Upper lobe of left lung (tissue), 4 donors: ENCODE data around the gene SRRM4.

Experiments
- CTCF ChIP-seq, 6 experiments: fragments of 450-650 bp in 4 of 6; fragments of 200-600 bp in 2 of 6; sonication (generic) in 2 of 6; IDR thresholded peaks; one replicate each; pipeline ENCODE4 v1.5.1; 2016 to 2019; ENCODE audit warnings: antibody characterized with exemption in 6 of 6
- EP300 ChIP-seq, 4 donors: sonication (generic); formaldehyde crosslinking; IDR thresholded peaks; one replicate each; pipeline ENCODE4 v1.5.1; 2017; ENCODE audit warnings: antibody characterized with exemption in 4 of 4, control low read depth in 2 of 4
- POLR2A ChIP-seq, 4 donors: fragments of 450-650 bp; IDR thresholded peaks; one replicate each; pipeline ENCODE4 v1.5.1; 2016 to 2017; ENCODE audit warnings: antibody characterized with exemption in 4 of 4, mild to moderate bottlenecking in 2 of 4
- POLR2AphosphoS5 ChIP-seq, 2 donors: sonication (generic); formaldehyde crosslinking; IDR thresholded peaks; one replicate each; pipeline ENCODE4 v1.5.1; 2017; ENCODE audit warnings: antibody characterized with exemption in 2 of 2

- no peak for TF ChIP-seq POLR2A (IDR thresholded peaks at IDR 0.05)
- no peak for TF ChIP-seq CTCF (IDR thresholded peaks at IDR 0.05)
- TF ChIP-seq EP300 (IDR thresholded peaks at IDR 0.05) = no peak
- no peak for TF ChIP-seq POLR2AphosphoS5 (IDR thresholded peaks at IDR 0.05)
These were observed 3.0 kb downstream of the SRRM4 start for GRCh38 chr12:118984161-118984943.
